ENCODE measurements around the gene CBL. TPM values are rescaled to one million over a fixed set of nuclear protein-coding genes. Genes with fewer than 3 reads are reported as not detected.
A peak's percentile ranks its signal among the peaks of the same experiment; 100 is the strongest.

CBL gene
- total RNA-seq (2021) (45.6 to 47.9 TPM (median 46.7 TPM) in 3 replicates), Bru-seq, nascent RNA (percentile 82 among the genes with signal in this experiment)
- long read RNA-seq, experiment 1, full-length matches to known transcripts: 37 of 146 reads
- long read RNA-seq, experiment 1, partial matches to known transcripts: 102 of 146 reads
- long read RNA-seq, experiment 1, other reads (novel, unspliced or antisense): 7 of 146 reads
- long read RNA-seq, experiment 2, full-length matches to known transcripts: 3 of 58 reads
- long read RNA-seq, experiment 2, partial matches to known transcripts: 7 of 58 reads
- long read RNA-seq, experiment 2, other reads (novel, unspliced or antisense): 48 of 58 reads
- long read RNA-seq, experiment 3, partial matches to known transcripts: 0 of 1 reads
- long read RNA-seq, experiment 3, other reads (novel, unspliced or antisense): 1 of 1 reads

DNA sequence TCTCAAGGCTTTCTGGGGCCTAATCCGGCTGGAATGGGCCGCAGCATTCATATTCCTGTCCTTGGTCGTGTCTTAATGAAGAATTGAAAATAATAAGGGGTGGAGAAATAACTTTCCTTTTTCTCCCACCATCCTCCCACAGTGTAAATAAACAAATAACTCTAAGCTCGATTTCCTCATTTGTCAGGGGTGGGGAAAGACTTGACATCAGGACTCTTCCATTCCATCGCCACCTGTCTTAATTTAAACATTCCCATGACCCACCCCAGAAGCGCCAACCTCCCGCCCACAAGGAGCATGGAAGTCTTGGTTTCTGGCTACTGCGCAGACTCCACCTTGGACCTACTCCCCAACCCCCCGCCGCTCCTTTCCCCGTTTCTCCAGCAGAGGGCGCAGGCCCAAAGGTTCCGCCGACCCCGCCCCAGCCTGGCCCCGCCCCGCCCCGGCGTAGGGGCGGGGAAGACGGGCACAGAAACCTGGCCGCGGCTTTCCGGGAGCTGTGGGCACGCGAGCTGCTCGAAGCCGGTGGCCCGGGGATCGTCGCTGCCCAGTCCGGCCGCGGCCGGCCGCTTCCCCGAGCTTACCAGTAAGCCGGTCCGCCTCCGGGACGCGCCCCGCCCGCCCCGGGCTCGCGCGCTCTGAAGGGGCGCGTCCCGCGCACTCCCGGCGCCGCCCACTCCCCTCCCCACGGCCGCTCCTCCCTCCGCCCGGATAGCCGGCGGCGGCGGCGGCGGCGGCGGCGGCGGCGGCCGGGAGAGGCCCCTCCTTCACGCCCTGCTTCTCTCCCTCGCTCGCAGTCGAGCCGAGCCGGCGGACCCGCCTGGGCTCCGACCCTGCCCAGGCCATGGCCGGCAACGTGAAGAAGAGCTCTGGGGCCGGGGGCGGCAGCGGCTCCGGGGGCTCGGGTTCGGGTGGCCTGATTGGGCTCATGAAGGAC is at the start of gene CBL:
Gene CBL, plus strand, starts transcription at position 766 of the 937 bp plus-strand sequence. Its CDS starts 79 bp downstream, at position 845.
- ATAC-seq: peak; percentile 79
- Mint-ChIP-seq H3K4me3 (peak within 1 kb of the TSS; percentile 95), H3K9me3 (no peaks in the 10 kb centered on the region), H3K36me3 (peaks cover 3% of the 10 kb centered on the region; the same call in 1 of the 2 replicates), H3K27me3 (ENCODE audit: low read depth) (no peaks in the 10 kb centered on the region), H3K27ac (peak within 1 kb of the TSS; percentile 96), H3K4me1 (peaks cover 39% of the 10 kb centered on the region)
- peak; percentile 98 for DNase-seq (ENCODE audit: low spot score)
- ChIA-PET CTCF (interaction anchor here (0.6 to 2.8 kb wide), 49 partner anchors 10 to 585 kb away, joined by 3 to 27 read pairs (median 4); partner anchors contain the start of genes ABCG4, C1QTNF5, C2CD2L and DPAGT1), POLR2A (interaction anchor here (0.6 to 1.5 kb wide), 8 partner anchors 10 to 138 kb away, joined by 3 to 5 read pairs (median 4); partner anchors contain the start of genes NLRX1 and VPS11)
- TF ChIP-seq SMAD4 (CRISPR knock-in tag; IDR thresholded peaks at IDR 0.05) (no peak; the same call in 1 of the 2 replicates), NFYB (CRISPR knock-in tag; conservative IDR thresholded peaks at IDR 0.05; ENCODE audit: low read depth) (no peak), MYBL2 (CRISPR knock-in tag; IDR thresholded peaks at IDR 0.05) (0 out of 2 replicates have a peak, but pooled peaks have one; percentile 32), ZNF423 (CRISPR knock-in tag; IDR thresholded peaks at IDR 0.05) (no peak), AR (CRISPR knock-in tag; IDR thresholded peaks at IDR 0.05) (no peak), HMGA2 (CRISPR knock-in tag; IDR thresholded peaks at IDR 0.05) (no peak), GTF2I (CRISPR knock-in tag; conservative IDR thresholded peaks at IDR 0.05) (no peak), SMAD3 (CRISPR knock-in tag; IDR thresholded peaks at IDR 0.05; ENCODE audit: borderline replicate concordance) (0 out of 2 replicates have a peak, but pooled peaks have one; percentile 37), PRDM15 (CRISPR knock-in tag; IDR thresholded peaks at IDR 0.05) (peak; percentile 58; the same call in 1 of the 2 replicates), ESRRA (CRISPR knock-in tag; IDR thresholded peaks at IDR 0.05; ENCODE audit: borderline replicate concordance) (no peak), NR1H2 (CRISPR knock-in tag; IDR thresholded peaks at IDR 0.05) (no peak), ZNF317 (CRISPR knock-in tag; IDR thresholded peaks at IDR 0.05; ENCODE audit: borderline replicate concordance, low read depth) (0 out of 2 replicates have a peak, but pooled peaks have one; percentile 17), ZNF121 (CRISPR knock-in tag; IDR thresholded peaks at IDR 0.05) (no peak), E2F4 (CRISPR knock-in tag; IDR thresholded peaks at IDR 0.05; ENCODE audit: borderline replicate concordance, low read depth) (no peak; the same call in 1 of the 2 replicates), ZBTB43 (CRISPR knock-in tag; IDR thresholded peaks at IDR 0.05) (no peak), MXD4 (CRISPR knock-in tag; IDR thresholded peaks at IDR 0.05; ENCODE audit: borderline replicate concordance) (no peak), CREM (CRISPR knock-in tag; IDR thresholded peaks at IDR 0.05) (0 out of 2 replicates have a peak, but pooled peaks have one; percentile 46)
- TF ChIP-seq, protein P1, sequence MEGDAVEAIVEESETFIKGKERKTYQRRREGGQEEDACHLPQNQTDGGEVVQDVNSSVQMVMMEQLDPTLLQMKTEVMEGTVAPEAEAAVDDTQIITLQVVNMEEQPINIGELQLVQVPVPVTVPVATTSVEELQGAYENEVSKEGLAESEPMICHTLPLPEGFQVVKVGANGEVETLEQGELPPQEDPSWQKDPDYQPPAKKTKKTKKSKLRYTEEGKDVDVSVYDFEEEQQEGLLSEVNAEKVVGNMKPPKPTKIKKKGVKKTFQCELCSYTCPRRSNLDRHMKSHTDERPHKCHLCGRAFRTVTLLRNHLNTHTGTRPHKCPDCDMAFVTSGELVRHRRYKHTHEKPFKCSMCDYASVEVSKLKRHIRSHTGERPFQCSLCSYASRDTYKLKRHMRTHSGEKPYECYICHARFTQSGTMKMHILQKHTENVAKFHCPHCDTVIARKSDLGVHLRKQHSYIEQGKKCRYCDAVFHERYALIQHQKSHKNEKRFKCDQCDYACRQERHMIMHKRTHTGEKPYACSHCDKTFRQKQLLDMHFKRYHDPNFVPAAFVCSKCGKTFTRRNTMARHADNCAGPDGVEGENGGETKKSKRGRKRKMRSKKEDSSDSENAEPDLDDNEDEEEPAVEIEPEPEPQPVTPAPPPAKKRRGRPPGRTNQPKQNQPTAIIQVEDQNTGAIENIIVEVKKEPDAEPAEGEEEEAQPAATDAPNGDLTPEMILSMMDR (IDR thresholded peaks at IDR 0.05): peak; percentile 78
- TF ChIP-seq, protein P2, sequence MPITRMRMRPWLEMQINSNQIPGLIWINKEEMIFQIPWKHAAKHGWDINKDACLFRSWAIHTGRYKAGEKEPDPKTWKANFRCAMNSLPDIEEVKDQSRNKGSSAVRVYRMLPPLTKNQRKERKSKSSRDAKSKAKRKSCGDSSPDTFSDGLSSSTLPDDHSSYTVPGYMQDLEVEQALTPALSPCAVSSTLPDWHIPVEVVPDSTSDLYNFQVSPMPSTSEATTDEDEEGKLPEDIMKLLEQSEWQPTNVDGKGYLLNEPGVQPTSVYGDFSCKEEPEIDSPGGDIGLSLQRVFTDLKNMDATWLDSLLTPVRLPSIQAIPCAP (CRISPR knock-in tag; IDR thresholded peaks at IDR 0.05): no peak
